GM23338 (cell line): ENCODE measurements around the gene ACTG1. TPM values are rescaled to one million over a fixed set of nuclear protein-coding genes. Genes with fewer than 3 reads are reported as not detected.

Source experiments
- ATAC-seq: fragments of 200-7000 bp; cut with Tn5 transposase; 3 replicates; pipeline ENCODE4 v1.9.1; 2020
- DNase-seq: peaks from one replicate; pipeline ENCODE4 v3.0.0-alpha.2; 2015; ENCODE audit warnings: low spot score
- H2AFZ ChIP-seq: fragments of 200-600 bp; sonication (generic); 2 replicates; pipeline ENCODE4 v1.8.0; 2016; ENCODE audit warnings: antibody characterized with exemption, mild to moderate bottlenecking, moderate library complexity
- H3F3A ChIP-seq: fragments of 200-600 bp; sonication (generic); replicated peaks from 2 replicates; pipeline ENCODE4 v1.8.0; 2017; ENCODE audit warnings: antibody characterized with exemption, mixed run types, low read depth
- H3K27ac ChIP-seq: fragments of 200-600 bp; sonication (generic); 2 replicates; pipeline ENCODE4 v1.6.1; 2016; ENCODE audit warnings: low read depth
- H3K27me3 ChIP-seq: fragments of 200-600 bp; sonication (generic); 2 replicates; pipeline ENCODE4 v1.8.0; 2016; ENCODE audit warnings: mild to moderate bottlenecking, mixed run types, moderate library complexity; ENCODE audit not compliant: insufficient read depth
- H3K36me3 ChIP-seq: fragments of 200-600 bp; sonication (generic); 2 replicates; pipeline ENCODE4 v1.8.0; 2016; ENCODE audit warnings: mild to moderate bottlenecking; ENCODE audit not compliant: insufficient read depth
- H3K4me1 ChIP-seq: fragments of 200-600 bp; sonication (generic); 2 replicates; pipeline ENCODE4 v1.8.0; 2016; ENCODE audit warnings: mild to moderate bottlenecking, moderate library complexity; ENCODE audit not compliant: insufficient read depth
- H3K4me2 ChIP-seq: fragments of 200-600 bp; sonication (generic); 2 replicates; pipeline ENCODE4 v1.7.1; 2017; ENCODE audit warnings: mixed run types
- H3K4me3 ChIP-seq: fragments of 200-600 bp; sonication (generic); 2 replicates; pipeline ENCODE4 v1.6.1; 2016; ENCODE audit warnings: mixed run types
- H3K79me2 ChIP-seq: fragments of 200-600 bp; sonication (generic); replicated peaks from 2 replicates; pipeline ENCODE4 v1.8.0; 2017; ENCODE audit warnings: mild to moderate bottlenecking; ENCODE audit not compliant: insufficient read depth
- H3K9me2 ChIP-seq: fragments of 200-600 bp; sonication (generic); 2 replicates; pipeline ENCODE4 v1.8.0; 2017; ENCODE audit not compliant: insufficient read depth
- H4K20me1 ChIP-seq: fragments of 200-600 bp; sonication (generic); replicated peaks from 2 replicates; pipeline ENCODE4 v1.8.0; 2017; ENCODE audit warnings: mild to moderate bottlenecking; ENCODE audit not compliant: insufficient read depth
- H3K27ac Mint-ChIP-seq: 2 replicates; pipeline ENCODE4 v1.8.0; 2020; ENCODE audit warnings: inconsistent platforms, mild to moderate bottlenecking, moderate library complexity, mixed read lengths
- H3K27me3 Mint-ChIP-seq: 3 replicates; pipeline ENCODE4 v1.8.0; 2022; ENCODE audit warnings: low read depth, mild to moderate bottlenecking, moderate library complexity, mixed read lengths, inconsistent platforms; ENCODE audit not compliant: insufficient read depth, poor library complexity
- H3K36me3 Mint-ChIP-seq: 3 replicates; pipeline ENCODE4 v1.8.0; 2021; ENCODE audit warnings: low read depth, mild to moderate bottlenecking, inconsistent platforms, moderate library complexity, mixed read lengths
- H3K4me1 Mint-ChIP-seq: 3 replicates; pipeline ENCODE4 v1.8.0; 2020; ENCODE audit warnings: mild to moderate bottlenecking, inconsistent platforms, mixed read lengths
- H3K4me3 Mint-ChIP-seq: 3 replicates; pipeline ENCODE4 v1.8.0; 2021; ENCODE audit warnings: moderate library complexity, mild to moderate bottlenecking, inconsistent platforms, mixed read lengths
- H3K9me3 Mint-ChIP-seq: 3 replicates; pipeline ENCODE4 v1.8.0; 2020; ENCODE audit warnings: moderate library complexity, mild to moderate bottlenecking, inconsistent platforms, mixed read lengths
- EZH2 ChIP-seq: fragments of 200-600 bp; sonication (generic); IDR thresholded peaks from one replicate; pipeline ENCODE4 v1.8.0; 2017; ENCODE audit warnings: antibody characterized with exemption, mild to moderate bottlenecking, low read depth; ENCODE audit not compliant: unreplicated experiment
- EZH2phosphoT487 ChIP-seq: fragments of 200-600 bp; sonication (generic); IDR thresholded peaks from one replicate; pipeline ENCODE4 v1.8.1; 2018; ENCODE audit warnings: antibody characterized with exemption; ENCODE audit not compliant: unreplicated experiment
- JUNB ChIP-seq: IDR thresholded peaks from one replicate; pipeline ENCODE4 v1.6.1; 2016; ENCODE audit warnings: antibody characterized with exemption; ENCODE audit not compliant: unreplicated experiment
- ZNF114 ChIP-seq: fragments of 250-450 bp; sonication (Bioruptor Pico); IDR thresholded peaks from 2 replicates; pipeline ENCODE4 v1.5.0; 2020; ENCODE audit warnings: mild to moderate bottlenecking, moderate library complexity
- ZNF331 ChIP-seq: fragments of 250-450 bp; sonication (Bioruptor Pico); IDR thresholded peaks from 2 replicates; pipeline ENCODE4 v1.5.0; 2020; ENCODE audit warnings: low read depth, mild to moderate bottlenecking, moderate library complexity
- polyA plus RNA-seq: library from polyadenylated mRNA; unstranded; fragments of >200 nt; fragmentation: Nextera tagmentation; extraction: Ambion mirVana; gene quantifications from 2 replicates; pipeline ENCODE4 v1.2.1, GENCODE V29; 2016
- total RNA-seq: library from RNA; depleted of rRNA; stranded (reverse); fragments of >200 nt; shearing (Covaris generic); gene quantifications from 2 replicates; pipeline ENCODE4 v1.2.3, GENCODE V29; 2014
- TF ChIP-seq, protein P1 (sequence below): IDR thresholded peaks from 2 replicates; pipeline ENCODE4 v1.6.1; 2016; ENCODE audit warnings: antibody characterized with exemption
- TF ChIP-seq, protein P2 (sequence below), 2 experiments: fragments of 200-600 bp in 1 of 2; sonication (generic) in 1 of 2; conservative IDR thresholded peaks; 2 replicates each; pipeline versions ENCODE4 v1.5.1 to v1.6.1; 2016 to 2017; ENCODE audit warnings: antibody characterized with exemption in 2 of 2, low read depth in 2 of 2, mild to moderate bottlenecking in 2 of 2, moderate library complexity in 1 of 2

The ACTG1 gene
- total and polyA plus RNA-seq, 2 experiments from 2014 or later, result 1,867 to 4,739 TPM

DNA sequence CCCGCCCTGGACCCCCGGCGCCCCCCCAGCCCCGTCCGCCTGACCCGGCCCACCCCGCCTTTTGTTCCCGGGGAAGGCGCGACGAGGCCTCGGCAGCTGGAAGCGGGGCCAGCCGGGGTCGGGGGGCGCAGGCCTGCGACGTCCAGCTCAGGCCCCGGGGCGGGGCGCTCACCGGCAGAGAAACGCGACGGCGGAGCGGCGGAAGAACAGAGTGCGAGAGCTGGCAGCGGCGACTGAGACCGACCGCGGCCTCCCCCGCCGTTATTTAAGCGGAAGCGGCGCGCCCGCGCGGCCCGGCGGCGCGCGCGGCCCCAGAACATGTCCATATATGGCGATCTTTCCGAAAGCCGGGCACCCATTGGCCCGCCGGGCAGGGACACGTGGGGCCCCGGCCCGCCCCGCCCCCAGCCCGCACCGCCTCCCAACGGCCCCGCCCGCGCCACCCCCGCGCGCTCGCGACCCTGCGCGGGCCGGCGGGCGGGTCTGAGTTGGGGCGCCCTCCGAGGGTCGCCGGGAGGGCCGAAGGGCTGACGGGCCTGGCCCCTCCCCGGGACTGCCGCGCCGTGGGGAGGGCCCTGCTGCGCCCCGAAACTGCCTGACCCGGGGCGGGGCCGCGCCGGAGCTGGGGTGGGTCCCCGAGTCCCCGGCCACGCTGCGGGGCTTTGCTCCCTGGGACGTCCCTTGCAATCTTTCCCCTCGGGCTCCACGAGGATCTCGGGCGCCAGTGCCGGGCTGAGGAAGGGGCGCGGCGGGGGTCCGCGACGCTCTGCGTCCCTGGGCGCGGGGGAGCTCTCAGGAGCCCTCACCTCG, at the start of gene ACTG1 (continued):
- TF ChIP-seq EZH2phosphoT487, result no peak

DNA sequence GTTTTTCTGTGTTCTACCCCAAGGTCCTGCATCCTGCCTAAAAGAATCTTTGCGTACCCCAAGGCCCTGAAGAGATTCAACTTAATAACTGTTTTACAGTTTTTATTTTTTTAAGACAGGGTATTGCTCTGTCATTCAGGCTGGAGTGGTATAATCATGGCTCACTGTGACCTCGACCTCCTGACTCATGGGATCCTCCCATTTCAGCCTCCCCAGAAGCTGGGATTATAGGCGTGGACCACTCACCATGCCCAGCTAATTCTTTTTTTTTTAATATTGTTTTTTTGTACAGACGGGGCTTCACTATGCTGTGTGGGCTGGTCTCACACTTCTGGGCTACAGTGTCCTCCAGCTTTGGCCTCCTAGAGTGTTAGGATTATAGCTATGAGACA, 48.9 kb upstream of the ACTG1 start:
- H2AFZ ChIP-seq, result no peak overlapping the region
- H3K36me3 ChIP-seq, result peaks cover 23% of the 10 kb centered on the region
- no peaks in the 10 kb centered on the region for H3K4me1 ChIP-seq
- H3K9me3 Mint-ChIP-seq, result no peaks in the 10 kb centered on the region
- no peak overlapping the region for H3K4me2 ChIP-seq
- H3K4me1 Mint-ChIP-seq, result peaks cover 3% of the 10 kb centered on the region; the same call in 1 of the 3 replicates
- H3K27ac Mint-ChIP-seq, result no peak overlapping the region
- H3K9me2 ChIP-seq, result no peaks in the 10 kb centered on the region
- DNase-seq (no peak), ATAC-seq (no peak)
- no peaks in the 10 kb centered on the region for H3K79me2 ChIP-seq
- peaks cover 77% of the 10 kb centered on the region for H3K36me3 Mint-ChIP-seq
- peaks cover 12% of the 10 kb centered on the region for H3K27me3 Mint-ChIP-seq
- H3K4me3 Mint-ChIP-seq, result no peak overlapping the region
- H3K27me3 ChIP-seq, result no peaks in the 10 kb centered on the region
- H3K27ac ChIP-seq, result no peak overlapping the region
- peaks cover 4% of the 10 kb centered on the region; the same call in 1 of the 2 replicates for H4K20me1 ChIP-seq
- H3K4me3 ChIP-seq, result no peak overlapping the region
- TF ChIP-seq, protein P1, sequence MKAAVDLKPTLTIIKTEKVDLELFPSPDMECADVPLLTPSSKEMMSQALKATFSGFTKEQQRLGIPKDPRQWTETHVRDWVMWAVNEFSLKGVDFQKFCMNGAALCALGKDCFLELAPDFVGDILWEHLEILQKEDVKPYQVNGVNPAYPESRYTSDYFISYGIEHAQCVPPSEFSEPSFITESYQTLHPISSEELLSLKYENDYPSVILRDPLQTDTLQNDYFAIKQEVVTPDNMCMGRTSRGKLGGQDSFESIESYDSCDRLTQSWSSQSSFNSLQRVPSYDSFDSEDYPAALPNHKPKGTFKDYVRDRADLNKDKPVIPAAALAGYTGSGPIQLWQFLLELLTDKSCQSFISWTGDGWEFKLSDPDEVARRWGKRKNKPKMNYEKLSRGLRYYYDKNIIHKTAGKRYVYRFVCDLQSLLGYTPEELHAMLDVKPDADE, result no peak
- TF ChIP-seq JUNB (no peak), EZH2 (no peak), ZNF331 (CRISPR knock-in tag) (no peak), ZNF114 (no peak)
- H3F3A ChIP-seq, result no peaks in the 10 kb centered on the region; the same call in 1 of the 2 replicates

DNA sequence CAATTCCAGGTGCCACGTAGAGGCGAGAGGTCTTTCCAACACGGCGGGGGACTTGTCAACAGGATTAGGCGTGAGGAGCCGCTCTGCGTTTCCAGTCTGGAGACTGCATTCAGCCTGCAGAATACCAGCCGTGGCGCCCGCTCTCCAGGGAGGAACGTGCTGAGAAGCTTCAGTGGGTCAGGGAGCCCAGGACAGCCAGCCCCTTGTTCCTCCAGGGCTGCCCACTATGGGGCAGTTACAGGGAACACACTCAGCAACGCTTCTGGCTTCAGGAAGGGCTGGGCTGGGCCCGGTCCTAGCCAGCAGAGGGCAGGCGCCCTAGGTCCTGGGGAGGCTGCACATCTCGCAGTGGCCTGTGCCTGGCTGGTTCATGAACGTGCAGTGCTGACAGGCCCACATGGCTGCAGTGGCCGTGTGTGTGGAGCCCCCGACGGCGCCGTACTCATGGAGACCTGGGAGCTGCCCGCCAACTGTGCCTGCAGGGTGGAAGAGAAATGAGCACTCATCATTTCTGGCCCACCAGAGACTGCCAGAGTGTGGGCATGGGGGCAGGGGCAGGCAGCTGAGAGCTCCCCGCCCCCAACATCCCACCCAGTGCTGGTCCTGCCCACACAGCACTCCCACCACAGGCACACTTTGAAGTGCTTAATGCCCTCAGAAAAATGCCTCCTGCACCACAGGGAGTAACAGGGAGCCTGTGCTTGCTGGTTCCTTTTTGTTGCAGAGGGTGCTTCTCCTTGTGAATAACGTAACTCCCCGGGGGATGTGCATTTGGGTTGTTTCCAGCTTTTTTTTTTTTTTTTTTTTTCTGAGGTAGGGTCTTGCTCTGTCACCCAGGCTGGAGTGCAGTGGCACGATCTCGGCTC, 46.6 kb upstream of the ACTG1 start:
- no peaks in the 10 kb centered on the region for H3K9me2 ChIP-seq
- TF ChIP-seq, protein P1, result no peak
- TF ChIP-seq, protein P2, sequence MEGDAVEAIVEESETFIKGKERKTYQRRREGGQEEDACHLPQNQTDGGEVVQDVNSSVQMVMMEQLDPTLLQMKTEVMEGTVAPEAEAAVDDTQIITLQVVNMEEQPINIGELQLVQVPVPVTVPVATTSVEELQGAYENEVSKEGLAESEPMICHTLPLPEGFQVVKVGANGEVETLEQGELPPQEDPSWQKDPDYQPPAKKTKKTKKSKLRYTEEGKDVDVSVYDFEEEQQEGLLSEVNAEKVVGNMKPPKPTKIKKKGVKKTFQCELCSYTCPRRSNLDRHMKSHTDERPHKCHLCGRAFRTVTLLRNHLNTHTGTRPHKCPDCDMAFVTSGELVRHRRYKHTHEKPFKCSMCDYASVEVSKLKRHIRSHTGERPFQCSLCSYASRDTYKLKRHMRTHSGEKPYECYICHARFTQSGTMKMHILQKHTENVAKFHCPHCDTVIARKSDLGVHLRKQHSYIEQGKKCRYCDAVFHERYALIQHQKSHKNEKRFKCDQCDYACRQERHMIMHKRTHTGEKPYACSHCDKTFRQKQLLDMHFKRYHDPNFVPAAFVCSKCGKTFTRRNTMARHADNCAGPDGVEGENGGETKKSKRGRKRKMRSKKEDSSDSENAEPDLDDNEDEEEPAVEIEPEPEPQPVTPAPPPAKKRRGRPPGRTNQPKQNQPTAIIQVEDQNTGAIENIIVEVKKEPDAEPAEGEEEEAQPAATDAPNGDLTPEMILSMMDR (conservative IDR thresholded peaks at IDR 0.05; ENCODE audit: low read depth in 2 of 2), result peak; percentile 14 to 47; a peak in 3 of 4 replicates
- no peak for TF ChIP-seq EZH2
- no peaks in the 10 kb centered on the region for H3K79me2 ChIP-seq
- no peak overlapping the region for H3K4me2 ChIP-seq
- ATAC-seq (peak; percentile 89), DNase-seq (peak; percentile 61)
- H3K4me1 ChIP-seq, result no peaks in the 10 kb centered on the region; the same call in 1 of the 2 replicates
- peaks cover 4% of the 10 kb centered on the region; the same call in 1 of the 2 replicates for H4K20me1 ChIP-seq
- Mint-ChIP-seq H3K4me3 (no peak overlapping the region), H3K9me3 (no peaks in the 10 kb centered on the region), H3K27ac (no peak overlapping the region), H3K4me1 (peaks cover 6% of the 10 kb centered on the region), H3K36me3 (peaks cover 54% of the 10 kb centered on the region), H3K27me3 (peaks cover 19% of the 10 kb centered on the region)
- H3K4me3 ChIP-seq, result no peak overlapping the region
- H2AFZ ChIP-seq, result no peak overlapping the region
- peaks cover 18% of the 10 kb centered on the region for H3K36me3 ChIP-seq
- no peak overlapping the region for H3K27ac ChIP-seq
- H3K27me3 ChIP-seq, result no peaks in the 10 kb centered on the region
- peaks cover 1% of the 10 kb centered on the region; the same call in 1 of the 2 replicates for H3F3A ChIP-seq
